Activated CD4-positive, alpha-beta T cell treated with anti-CD3 and anti-CD28 coated beads for 4 hours (primary cell): ENCODE results near the gene POTEJ.
"Not testable (repeated sequence)": the region's sequence is repeated elsewhere in the genome, so short reads cannot be mapped to it uniquely, and the experiment has no call there.

Experiments used
- DNase-seq, 2 donors: peaks; one replicate each; pipeline ENCODE4 v3.0.0-alpha.2; 2020

Gene POTEJ

GRCh38 chr2:130608276-130609001, 2.8 kb upstream of the POTEJ start:
- not testable (repeated sequence) for DNase-seq

GRCh38 chr2:130609002-130609920, 2.0 kb upstream of the POTEJ start:
- DNase-seq = not testable (repeated sequence)

GRCh38 chr2:130610486-130610885, 754 bp upstream of the POTEJ start:
- DNase-seq = not testable (repeated sequence)

- DNase-seq = not testable (repeated sequence)
Observed at GRCh38 chr2:130628784-130629475, 17.7 kb downstream of the POTEJ start.

GRCh38 chr2:130638973-130639372, 27.7 kb downstream of the POTEJ start:
- DNase-seq = not testable (repeated sequence)

GRCh38 chr2:130641688-130642087, 30.4 kb downstream of the POTEJ start:
- DNase-seq = not testable (repeated sequence)

- DNase-seq = not testable (repeated sequence)
Observed at GRCh38 chr2:130649285-130649684, 38.0 kb downstream of the POTEJ start.

GRCh38 chr2:130664506-130664905, 53.3 kb downstream of the POTEJ start:
- not testable (repeated sequence) for DNase-seq

- DNase-seq = not testable (repeated sequence)
Observed at GRCh38 chr2:130665596-130665995, 54.4 kb downstream of the POTEJ start.

GRCh38 chr2:130667516-130667915, 56.3 kb downstream of the POTEJ start:
- not testable (repeated sequence) for DNase-seq

GRCh38 chr2:130670026-130670745, 58.9 kb downstream of the POTEJ start:
- not testable (repeated sequence) for DNase-seq

GRCh38 chr2:130692041-130692770, 81.0 kb downstream of the POTEJ start:
- not testable (repeated sequence) for DNase-seq

GRCh38 chr2:130693474-130693873, 82.2 kb downstream of the POTEJ start:
- DNase-seq = not testable (repeated sequence)

- DNase-seq = not testable (repeated sequence)
Observed at GRCh38 chr2:130703250-130703649, 92.0 kb downstream of the POTEJ start.
